Lower lobe of right lung (tissue), 2 donors: ENCODE data around the gene SSU72. TPM values are rescaled to one million over a fixed set of nuclear protein-coding genes. Genes with fewer than 3 reads are reported as not detected.
A peak's percentile ranks its signal among the peaks of the same experiment; 100 is the strongest.

Source experiments
- ATAC-seq, 2 donors: fragments of 200-7000 bp; cut with Tn5 transposase; one replicate each; pipeline ENCODE4 v1.9.1; 2020 to 2022; ENCODE audit warnings: mild to moderate bottlenecking in 2 of 2, moderate library complexity in 2 of 2
- DNase-seq: peaks from one replicate; pipeline ENCODE4 v3.0.0-alpha.2; 2020
- H3K27ac ChIP-seq: fragments of 200-600 bp; one replicate; pipeline ENCODE4 v1.8.0; 2022
- H3K27me3 ChIP-seq: fragments of 200-600 bp; one replicate; pipeline ENCODE4 v1.8.0; 2022; ENCODE audit warnings: low read depth
- H3K36me3 ChIP-seq: fragments of 200-600 bp; one replicate; pipeline ENCODE4 v1.8.0; 2022; ENCODE audit warnings: mild to moderate bottlenecking
- H3K4me1 ChIP-seq: fragments of 200-600 bp; one replicate; pipeline ENCODE4 v1.8.0; 2022
- H3K4me3 ChIP-seq: fragments of 200-600 bp; one replicate; pipeline ENCODE4 v1.8.0; 2022; ENCODE audit warnings: mild to moderate bottlenecking
- H3K9me3 ChIP-seq: fragments of 200-600 bp; one replicate; pipeline ENCODE4 v1.8.0; 2022
- CTCF ChIP-seq: fragments of 200-600 bp; IDR thresholded peaks from one replicate; pipeline ENCODE4 v1.8.0; 2022; ENCODE audit warnings: antibody characterized with exemption, mild to moderate bottlenecking
- intact Hi-C: fragments of 100-400 bp; cut with DNase I; formaldehyde crosslinking; loops from one replicate; pipeline ENCODE4 v1.11.0; 2022
- total RNA-seq: library from RNA; stranded (reverse); fragmentation: NEBNext Ultra II Directional; extraction: Animal tissue kit (Norgen Biotek cat#: 25700); gene quantifications from one replicate; pipeline ENCODE4 v1.2.1, GENCODE V29; 2021
- donor health status: DM: no; HTN: yes; CAD: no; lungs with severe emphysema.

SSU72 gene
- total RNA-seq, 1 donor from 2014 or later: 123 TPM

- no peaks in the 10 kb centered on the region for H3K4me1 ChIP-seq
- no peaks in the 10 kb centered on the region for H3K27me3 ChIP-seq
- no peak for DNase-seq
- no peak overlapping the region for H3K4me3 ChIP-seq
- H3K27ac ChIP-seq: no peak overlapping the region
- H3K9me3 ChIP-seq: no peaks in the 10 kb centered on the region
- intact Hi-C loops: no loop called here
- no peak for TF ChIP-seq CTCF
- H3K36me3 ChIP-seq: peaks cover 24% of the 10 kb centered on the region
- no peak for ATAC-seq
These were observed 18.2 kb downstream of the SSU72 start for GRCh38 chr1:1556505-1556904.

- no peaks in the 10 kb centered on the region for H3K4me1 ChIP-seq
- TF ChIP-seq CTCF: no peak
- H3K36me3 ChIP-seq: peaks cover 12% of the 10 kb centered on the region
- H3K4me3 ChIP-seq: no peak overlapping the region
- H3K9me3 ChIP-seq: no peaks in the 10 kb centered on the region
- peak; percentile 13 to 20 for ATAC-seq
- peak overlapping the region; percentile 11 for H3K27ac ChIP-seq
- H3K27me3 ChIP-seq: no peaks in the 10 kb centered on the region
- no peak for DNase-seq
- intact Hi-C loops: no loop called here
These were observed 19.4 kb downstream of the SSU72 start for GRCh38 chr1:1554926-1555915.

GRCh38 chr1:1554550-1554925, 20.1 kb downstream of the SSU72 start:
- DNase-seq (no peak), ATAC-seq (peak; percentile 3 to 4)
- peaks cover 5% of the 10 kb centered on the region for H3K36me3 ChIP-seq
- no peak for TF ChIP-seq CTCF
- no peaks in the 10 kb centered on the region for H3K27me3 ChIP-seq
- intact Hi-C loops: no loop called here
- peak overlapping the region; percentile 11 for H3K27ac ChIP-seq
- H3K4me1 ChIP-seq: no peaks in the 10 kb centered on the region
- no peak overlapping the region for H3K4me3 ChIP-seq
- no peaks in the 10 kb centered on the region for H3K9me3 ChIP-seq

GRCh38 chr1:1553821-1554494, 20.7 kb downstream of the SSU72 start:
- no peaks in the 10 kb centered on the region for H3K27me3 ChIP-seq
- DNase-seq (no peak), ATAC-seq (no peak)
- intact Hi-C loops: no loop called here
- no peaks in the 10 kb centered on the region for H3K4me1 ChIP-seq
- TF ChIP-seq CTCF: no peak
- no peak overlapping the region for H3K27ac ChIP-seq
- H3K4me3 ChIP-seq: no peak overlapping the region
- H3K36me3 ChIP-seq: peaks cover 5% of the 10 kb centered on the region
- H3K9me3 ChIP-seq: no peaks in the 10 kb centered on the region

- no peak for TF ChIP-seq CTCF
- no peak for DNase-seq
- intact Hi-C loops: no loop called here
These were observed 22.4 kb downstream of the SSU72 start for GRCh38 chr1:1552263-1552639.

More at GRCh38 chr1:1552263-1552639, 22.4 kb downstream of the SSU72 start:
- Histone ChIP-seq H3K36me3 (peaks cover 5% of the 10 kb centered on the region), H3K9me3 (no peaks in the 10 kb centered on the region), H3K4me3 (no peak overlapping the region), H3K4me1 (no peaks in the 10 kb centered on the region), H3K27me3 (no peaks in the 10 kb centered on the region), H3K27ac (no peak overlapping the region)
- ATAC-seq: no peak
